Gastrocnemius medialis (tissue), 4 donors: ENCODE measurements around the gene SLC23A3. TPM values are rescaled to one million over a fixed set of nuclear protein-coding genes. Genes with fewer than 3 reads are reported as not detected.

Source experiments
- ATAC-seq, 2 donors: fragments of 150-250 bp; one replicate each; pipeline ENCODE4 v1.9.1; 2016
- DNase-seq, 2 donors: peaks; one replicate each; pipeline ENCODE4 v3.0.0-alpha.2; 2019
- H3K27ac ChIP-seq, 4 donors: fragments of 200-600 bp; sonication (generic); 1 replicate in 1 of 4; 2 replicates in 3 of 4; pipeline ENCODE4 v1.5.1; 2016 to 2018; ENCODE audit warnings: mild to moderate bottlenecking in 2 of 4, moderate library complexity in 1 of 4
- H3K27me3 ChIP-seq, 3 donors: fragments of 200-600 bp; sonication (generic) in 2 of 3; 1 replicate in 1 of 3; 2 replicates in 2 of 3; pipeline versions ENCODE4 v1.5.1 to v1.6.0; 2016 to 2019; ENCODE audit warnings: mild to moderate bottlenecking in 1 of 3, moderate library complexity in 1 of 3
- H3K36me3 ChIP-seq, 2 donors: fragments of 200-600 bp; sonication (generic) in 1 of 2; one replicate each; pipeline ENCODE4 v1.5.1; 2017 to 2018
- H3K4me1 ChIP-seq, 2 donors: fragments of 200-600 bp; sonication (generic) in 1 of 2; one replicate each; pipeline ENCODE4 v1.5.1; 2016 to 2017; ENCODE audit warnings: mild to moderate bottlenecking in 2 of 2
- H3K4me3 ChIP-seq, 4 donors: fragments of 200-600 bp; sonication (generic) in 3 of 4; 1 replicate in 1 of 4; 2 replicates in 3 of 4; pipeline ENCODE4 v1.5.1; 2016 to 2019; ENCODE audit warnings: mild to moderate bottlenecking in 2 of 4
- H3K9me3 ChIP-seq, 3 donors: fragments of 200-600 bp; sonication (generic) in 2 of 3; 1 replicate in 1 of 3; 2 replicates in 2 of 3; pipeline ENCODE4 v1.5.1; 2016 to 2019
- POLR2A ChIP-seq, 2 donors: fragments of 450-650 bp; IDR thresholded peaks; one replicate each; pipeline ENCODE4 v1.6.1; 2017; ENCODE audit warnings: antibody characterized with exemption in 2 of 2, mild to moderate bottlenecking in 2 of 2, moderate library complexity in 2 of 2
- in situ Hi-C, 4 donors: fragments of 200-750 bp; cut with MboI; loops; one replicate each; pipeline versions ENCODE4 v1.15.0 to v1.8.0; 2017; ENCODE audit warnings: low sequenced_read_pairs in 4 of 4
- intact Hi-C: fragments of 100-400 bp; cut with DNase I; formaldehyde crosslinking; loops from one replicate; pipeline ENCODE4 v1.15.1; 2023; ENCODE audit warnings: low total_unique reads
- total RNA-seq, 4 donors: library from RNA; depleted of rRNA; stranded (reverse); fragments of >200 nt; gene quantifications; one replicate each; pipeline versions ENCODE4 v1.1.0 to v1.2.3, GENCODE V29; 2016
- TF ChIP-seq, protein P1 (sequence below), 5 experiments: fragments of 450-650 bp in 3 of 5; fragments of 200-600 bp in 2 of 5; sonication (generic) in 2 of 5; IDR thresholded peaks in 4 of 5; conservative IDR thresholded peaks in 1 of 5; 1 replicate in 4 of 5; 2 replicates in 1 of 5; pipeline ENCODE4 v1.5.1; 2016 to 2019; ENCODE audit warnings: antibody characterized with exemption in 5 of 5, mild to moderate bottlenecking in 3 of 5, moderate library complexity in 3 of 5

Gene SLC23A3, protein sequence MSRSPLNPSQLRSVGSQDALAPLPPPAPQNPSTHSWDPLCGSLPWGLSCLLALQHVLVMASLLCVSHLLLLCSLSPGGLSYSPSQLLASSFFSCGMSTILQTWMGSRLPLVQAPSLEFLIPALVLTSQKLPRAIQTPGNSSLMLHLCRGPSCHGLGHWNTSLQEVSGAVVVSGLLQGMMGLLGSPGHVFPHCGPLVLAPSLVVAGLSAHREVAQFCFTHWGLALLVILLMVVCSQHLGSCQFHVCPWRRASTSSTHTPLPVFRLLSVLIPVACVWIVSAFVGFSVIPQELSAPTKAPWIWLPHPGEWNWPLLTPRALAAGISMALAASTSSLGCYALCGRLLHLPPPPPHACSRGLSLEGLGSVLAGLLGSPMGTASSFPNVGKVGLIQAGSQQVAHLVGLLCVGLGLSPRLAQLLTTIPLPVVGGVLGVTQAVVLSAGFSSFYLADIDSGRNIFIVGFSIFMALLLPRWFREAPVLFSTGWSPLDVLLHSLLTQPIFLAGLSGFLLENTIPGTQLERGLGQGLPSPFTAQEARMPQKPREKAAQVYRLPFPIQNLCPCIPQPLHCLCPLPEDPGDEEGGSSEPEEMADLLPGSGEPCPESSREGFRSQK
- 1 to 10 TPM in 1 of 4 donors, under 1 TPM in 1, not detected in 2; 0.11 to 1.5 TPM for total RNA-seq

DNA sequence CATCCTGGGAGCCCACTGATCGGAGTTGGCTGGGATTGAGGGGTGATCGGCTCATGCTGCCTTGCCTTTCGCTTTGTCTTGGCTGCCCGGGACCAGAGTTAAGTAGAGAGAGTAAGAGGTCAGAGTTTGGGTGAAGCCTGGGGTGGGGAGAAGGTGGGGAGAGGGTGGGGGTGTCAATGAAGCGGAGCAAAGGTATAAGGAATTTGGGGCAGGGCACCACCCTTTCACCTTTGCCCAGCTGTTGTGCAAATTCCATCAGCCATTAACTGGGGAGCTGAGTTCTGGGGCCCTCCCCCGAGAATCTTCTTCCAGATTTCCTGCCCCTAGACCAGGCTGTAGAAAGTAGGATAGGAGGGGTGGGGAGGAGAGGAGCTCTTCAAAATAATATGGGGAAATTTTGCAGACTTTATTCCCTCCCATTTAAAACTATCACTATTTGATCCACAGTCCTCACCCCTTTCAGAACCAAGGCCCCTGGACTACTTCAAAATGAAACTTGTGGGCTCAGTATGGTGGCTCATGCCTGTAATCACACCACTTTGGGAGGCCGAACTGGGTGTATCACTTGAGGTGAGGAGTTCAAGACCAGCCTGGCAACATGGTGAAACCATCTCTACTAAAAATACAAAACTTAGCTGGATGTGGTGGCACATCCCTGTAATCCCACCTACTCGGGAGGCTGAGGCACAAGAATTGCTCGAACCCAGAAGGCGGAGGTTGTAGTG lies at the start of gene SLC23A3:
Gene SLC23A3 (minus strand): TSS at position 100 of the 725 bp plus-strand sequence. CDS start 45 bp downstream, at position 55.
- Histone ChIP-seq H3K36me3 (peaks cover 0 to 33% of the 10 kb centered on the region in 2 donors), H3K27me3 (no peaks in the 10 kb centered on the region), H3K4me1 (peaks cover 6 to 10% of the 10 kb centered on the region in 2 donors), H3K9me3 (no peaks in the 10 kb centered on the region), H3K4me3 (no peak within 1 kb of the TSS), H3K27ac (peak within 1 kb of the TSS; percentile 68 to 84 (median 76))
- DNase-seq (no peak), ATAC-seq (no peak)
- intact Hi-C loops (loop anchor here (10.0 kb wide), 1 partner anchor 325 kb away; the partner anchor contains the start of gene GMPPA), in situ Hi-C loops (loop anchor here (5.0 to 25.0 kb wide), 3 partner anchors 37 to 125 kb away; partner anchors contain the start of genes ZFAND2B (in 2 of the 4) and DNAJB2 (in 1 of the 4))
- TF ChIP-seq, protein P1, sequence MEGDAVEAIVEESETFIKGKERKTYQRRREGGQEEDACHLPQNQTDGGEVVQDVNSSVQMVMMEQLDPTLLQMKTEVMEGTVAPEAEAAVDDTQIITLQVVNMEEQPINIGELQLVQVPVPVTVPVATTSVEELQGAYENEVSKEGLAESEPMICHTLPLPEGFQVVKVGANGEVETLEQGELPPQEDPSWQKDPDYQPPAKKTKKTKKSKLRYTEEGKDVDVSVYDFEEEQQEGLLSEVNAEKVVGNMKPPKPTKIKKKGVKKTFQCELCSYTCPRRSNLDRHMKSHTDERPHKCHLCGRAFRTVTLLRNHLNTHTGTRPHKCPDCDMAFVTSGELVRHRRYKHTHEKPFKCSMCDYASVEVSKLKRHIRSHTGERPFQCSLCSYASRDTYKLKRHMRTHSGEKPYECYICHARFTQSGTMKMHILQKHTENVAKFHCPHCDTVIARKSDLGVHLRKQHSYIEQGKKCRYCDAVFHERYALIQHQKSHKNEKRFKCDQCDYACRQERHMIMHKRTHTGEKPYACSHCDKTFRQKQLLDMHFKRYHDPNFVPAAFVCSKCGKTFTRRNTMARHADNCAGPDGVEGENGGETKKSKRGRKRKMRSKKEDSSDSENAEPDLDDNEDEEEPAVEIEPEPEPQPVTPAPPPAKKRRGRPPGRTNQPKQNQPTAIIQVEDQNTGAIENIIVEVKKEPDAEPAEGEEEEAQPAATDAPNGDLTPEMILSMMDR (IDR thresholded peaks at IDR 0.05 in 4 of 5, conservative IDR thresholded peaks at IDR 0.05 in 1 of 5) = no peak
- no peak for TF ChIP-seq POLR2A (IDR thresholded peaks at IDR 0.05)

DNA sequence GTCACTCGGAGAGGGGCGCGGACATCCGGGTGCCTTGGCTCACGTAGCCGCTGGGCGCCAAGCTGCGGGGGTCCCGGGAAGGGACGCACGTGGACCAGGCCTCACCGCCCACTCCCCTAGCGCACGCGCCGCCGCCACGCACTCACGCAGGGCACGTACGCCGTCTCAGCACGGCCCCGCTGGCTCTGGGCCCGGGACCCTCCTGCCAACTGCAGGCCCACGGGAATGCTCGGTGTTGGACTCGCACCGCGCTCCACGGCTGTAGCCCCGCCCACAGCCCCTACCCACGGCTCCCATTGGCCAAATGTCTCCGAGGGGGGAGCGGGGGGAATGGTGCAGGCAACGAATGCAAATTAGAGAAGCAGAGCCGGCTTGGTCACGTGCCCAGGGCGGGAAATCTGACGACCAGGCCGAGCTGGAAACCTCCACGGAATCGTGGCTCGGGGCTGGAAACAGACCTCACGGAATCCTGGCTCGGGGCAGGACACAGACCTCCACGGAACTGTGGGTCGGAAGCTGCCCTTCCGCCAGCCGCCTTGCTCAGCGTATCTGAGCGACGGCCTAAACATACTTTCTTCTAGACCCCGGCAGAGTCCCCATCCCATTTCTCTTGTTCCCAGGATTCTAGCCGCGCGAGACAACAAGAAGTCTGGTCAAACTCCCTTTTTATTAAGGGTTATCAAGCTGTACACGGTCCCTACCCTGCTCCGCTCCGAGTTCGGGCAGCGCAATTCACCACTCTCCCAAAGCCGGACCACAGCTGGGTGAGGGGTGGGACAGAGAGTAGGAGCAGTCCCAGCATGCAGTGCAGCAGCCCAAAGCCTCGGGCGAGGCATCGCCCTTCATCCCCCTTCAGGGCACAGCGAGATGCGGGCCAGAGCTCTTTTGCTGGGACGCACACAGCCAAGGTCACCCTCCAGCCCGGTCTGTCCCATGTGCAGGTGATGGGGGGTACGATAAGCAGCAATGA lies 49.2 kb upstream of the SLC23A3 start, which contains the start of gene ABCB6:
Gene ABCB6 (minus strand): TSS at position 227 of the 970 bp plus-strand sequence. CDS start 285 bp downstream, outside the sequence.
- peak; percentile 82 to 84 for ATAC-seq
- H3K27me3 ChIP-seq = no peaks in the 10 kb centered on the region
- H3K9me3 ChIP-seq = no peaks in the 10 kb centered on the region
- peaks cover 19 to 29% of the 10 kb centered on the region in 2 donors for H3K4me1 ChIP-seq
- H3K27ac ChIP-seq = peak within 1 kb of the TSS; percentile 87 to 99 (median 94)
- intact Hi-C loops = loop anchor here (1.0 kb wide), 2 partner anchors 10 to 41 kb away; partner anchors contain the start of genes ANKZF1, ATG9A and RETREG2
- peak; percentile 54 to 78 for TF ChIP-seq POLR2A (IDR thresholded peaks at IDR 0.05)
- TF ChIP-seq, protein P1 (IDR thresholded peaks at IDR 0.05 in 4 of 5, conservative IDR thresholded peaks at IDR 0.05 in 1 of 5) = no peak
- DNase-seq = peak; percentile 96 to 98
- peaks cover 5 to 69% of the 10 kb centered on the region in 2 donors for H3K36me3 ChIP-seq
- peak within 1 kb of the TSS; percentile 55 to 74 (median 64) for H3K4me3 ChIP-seq
- in situ Hi-C loops = no loop called here

DNA sequence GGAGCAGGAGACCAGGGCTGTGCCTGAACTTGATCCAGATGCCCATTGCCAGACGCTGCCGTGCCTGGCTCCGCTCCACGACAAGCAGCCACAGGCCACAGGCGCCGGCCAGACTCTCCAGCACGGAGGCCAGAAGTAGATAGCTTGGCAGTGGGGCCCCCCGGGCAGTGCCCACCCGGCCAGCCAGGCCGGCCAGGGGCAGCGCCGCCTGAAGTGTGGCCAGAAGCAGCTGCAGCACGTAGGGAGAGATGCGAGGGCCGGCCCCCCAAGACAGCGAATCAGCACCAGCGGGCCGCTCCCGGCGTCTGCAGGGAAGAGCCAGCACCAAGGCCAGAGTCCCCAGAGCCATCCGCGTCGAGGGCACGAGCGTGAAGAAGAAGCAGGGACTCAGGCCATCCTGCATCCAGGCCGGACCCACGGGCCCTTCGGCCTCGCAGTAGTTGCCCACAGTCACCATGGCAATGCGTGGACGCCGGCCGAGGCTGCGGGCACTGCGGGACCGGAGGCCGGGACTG lies 48.4 kb upstream of the SLC23A3 start:
- DNase-seq (peak; percentile 66 to 86), ATAC-seq (peak; percentile 71 to 72)
- Histone ChIP-seq H3K36me3 (peaks cover 0 to 69% of the 10 kb centered on the region in 2 donors), H3K9me3 (no peaks in the 10 kb centered on the region), H3K4me3 (peak overlapping the region; percentile 55 to 74 (median 64)), H3K27me3 (no peaks in the 10 kb centered on the region), H3K4me1 (peaks cover 19 to 29% of the 10 kb centered on the region in 2 donors), H3K27ac (peak overlapping the region; percentile 87 to 99 (median 94))
- TF ChIP-seq, protein P1 (IDR thresholded peaks at IDR 0.05 in 4 of 5, conservative IDR thresholded peaks at IDR 0.05 in 1 of 5) = no peak
- peak in 1 of 2 donors; percentile 55 for TF ChIP-seq POLR2A (IDR thresholded peaks at IDR 0.05)
- intact Hi-C loops (loop anchor here (1.0 kb wide), 1 partner anchor 40 kb away; the partner anchor contains the start of gene RETREG2), in situ Hi-C loops (no loop called here)
